GM12874 (cell line): Measurements from ENCODE around the gene ORAI3.
A peak's percentile ranks its signal among the peaks of the same experiment; 100 is the strongest.

Source experiments
- TF ChIP-seq, protein P1 (sequence below): IDR thresholded peaks from 2 replicates; pipeline ENCODE4 v1.5.1; 2011; ENCODE audit warnings: low read depth, mild to moderate bottlenecking, control low read depth, low read length, moderate library complexity; ENCODE audit not compliant: insufficient read depth

Gene ORAI3

GRCh38 chr16:30921459-30921747 lies 27.5 kb upstream of the ORAI3 start:
- TF ChIP-seq, protein P1, sequence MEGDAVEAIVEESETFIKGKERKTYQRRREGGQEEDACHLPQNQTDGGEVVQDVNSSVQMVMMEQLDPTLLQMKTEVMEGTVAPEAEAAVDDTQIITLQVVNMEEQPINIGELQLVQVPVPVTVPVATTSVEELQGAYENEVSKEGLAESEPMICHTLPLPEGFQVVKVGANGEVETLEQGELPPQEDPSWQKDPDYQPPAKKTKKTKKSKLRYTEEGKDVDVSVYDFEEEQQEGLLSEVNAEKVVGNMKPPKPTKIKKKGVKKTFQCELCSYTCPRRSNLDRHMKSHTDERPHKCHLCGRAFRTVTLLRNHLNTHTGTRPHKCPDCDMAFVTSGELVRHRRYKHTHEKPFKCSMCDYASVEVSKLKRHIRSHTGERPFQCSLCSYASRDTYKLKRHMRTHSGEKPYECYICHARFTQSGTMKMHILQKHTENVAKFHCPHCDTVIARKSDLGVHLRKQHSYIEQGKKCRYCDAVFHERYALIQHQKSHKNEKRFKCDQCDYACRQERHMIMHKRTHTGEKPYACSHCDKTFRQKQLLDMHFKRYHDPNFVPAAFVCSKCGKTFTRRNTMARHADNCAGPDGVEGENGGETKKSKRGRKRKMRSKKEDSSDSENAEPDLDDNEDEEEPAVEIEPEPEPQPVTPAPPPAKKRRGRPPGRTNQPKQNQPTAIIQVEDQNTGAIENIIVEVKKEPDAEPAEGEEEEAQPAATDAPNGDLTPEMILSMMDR: no peak

- TF ChIP-seq, protein P1: peak; percentile 89
These were observed 27.0 kb upstream of the ORAI3 start for GRCh38 chr16:30921748-30922419.

- TF ChIP-seq, protein P1: no peak
These were observed 26.4 kb upstream of the ORAI3 start for GRCh38 chr16:30922420-30922959.

DNA sequence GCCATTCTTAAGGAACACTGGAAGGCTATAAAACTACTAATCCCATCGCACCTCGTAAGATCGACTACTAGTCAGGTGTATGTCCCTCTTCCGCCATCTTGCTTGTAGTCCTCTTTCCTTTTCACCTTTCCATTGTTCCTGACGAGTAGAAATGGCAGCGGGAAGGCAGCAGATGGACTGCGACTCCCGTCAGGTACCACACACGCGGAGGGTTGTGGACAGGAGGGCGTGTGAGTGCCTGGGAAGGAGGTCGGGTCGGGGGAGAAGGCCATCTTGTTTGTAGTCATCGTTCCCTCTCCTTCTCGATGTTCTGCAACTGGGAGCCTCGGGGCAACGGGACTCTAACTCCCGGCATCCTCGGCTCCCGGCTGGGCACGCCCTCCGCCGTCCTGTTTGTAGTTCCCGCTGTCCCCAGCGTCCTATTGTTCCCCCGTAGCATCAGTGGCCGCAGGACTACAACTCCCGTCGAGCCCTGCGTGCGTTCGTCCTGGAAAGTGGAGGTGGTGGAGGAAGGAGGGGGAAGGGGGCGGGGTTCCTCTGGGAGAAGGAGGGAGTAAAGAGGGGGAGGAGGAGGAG lies 25.8 kb upstream of the ORAI3 start:
- TF ChIP-seq, protein P1: no peak

- TF ChIP-seq, protein P1: no peak
These were observed 25.3 kb upstream of the ORAI3 start, which contains the start of gene FBXL19 for GRCh38 chr16:30923554-30924075. FBXL19 (plus strand) TSS chr16:30923572; CDS start chr16:30925755, 2,183 bp downstream.

DNA sequence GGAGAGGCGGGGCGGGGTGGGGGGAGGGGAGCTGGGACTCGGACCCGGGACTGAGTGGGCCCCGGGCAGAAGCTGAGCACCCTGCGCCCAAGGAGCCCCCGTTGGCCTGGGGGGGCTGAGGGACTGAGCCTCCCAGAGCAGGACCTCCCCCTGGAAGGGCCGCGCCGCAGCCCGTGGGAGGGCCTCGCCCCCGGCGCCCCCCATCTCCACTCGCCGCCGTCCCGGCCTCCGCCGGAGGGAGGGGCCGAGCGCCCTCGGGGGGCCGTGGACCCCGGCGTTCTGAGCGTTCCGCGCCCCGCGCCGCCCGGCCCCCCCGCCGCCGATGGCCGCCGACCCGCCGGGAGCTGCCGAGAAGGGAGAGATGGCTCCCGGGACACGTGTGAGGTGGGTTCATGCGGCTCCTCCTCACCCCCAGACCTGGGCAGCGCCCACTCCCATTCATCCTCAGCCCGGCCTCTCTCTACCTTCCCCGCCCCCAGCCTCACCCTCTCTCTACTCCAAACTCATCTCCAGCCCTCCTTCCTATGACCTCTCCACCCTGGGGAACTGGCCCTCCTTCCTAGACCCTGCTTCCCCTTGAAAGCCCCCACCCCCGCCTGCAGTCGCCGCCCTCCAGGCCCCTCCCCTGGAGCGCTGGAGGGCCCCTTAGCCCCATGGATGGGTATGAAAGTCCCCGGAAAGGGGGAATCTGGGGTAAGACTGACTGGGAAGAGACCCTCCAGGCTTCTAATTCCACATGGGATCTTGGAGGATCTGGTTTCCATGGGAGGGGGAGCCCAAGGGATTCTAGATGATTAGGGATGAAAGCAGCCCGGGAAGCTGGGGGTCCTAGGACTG lies 24.6 kb upstream of the ORAI3 start:
- TF ChIP-seq, protein P1: no peak
